Panc1 (cell line): ENCODE measurements around the gene CASP14.

Source experiments
- SIN3A ChIP-seq: IDR thresholded peaks from 2 replicates; pipeline ENCODE4 v1.6.1; 2012; ENCODE audit warnings: low read depth, mild to moderate bottlenecking, low read length, moderate library complexity, borderline replicate concordance; ENCODE audit not compliant: insufficient read depth
- TF ChIP-seq, protein P1 (sequence below): fragments of 450-650 bp; IDR thresholded peaks from 2 replicates; pipeline ENCODE4 v1.5.1; 2017; ENCODE audit warnings: mild to moderate bottlenecking

DNA sequence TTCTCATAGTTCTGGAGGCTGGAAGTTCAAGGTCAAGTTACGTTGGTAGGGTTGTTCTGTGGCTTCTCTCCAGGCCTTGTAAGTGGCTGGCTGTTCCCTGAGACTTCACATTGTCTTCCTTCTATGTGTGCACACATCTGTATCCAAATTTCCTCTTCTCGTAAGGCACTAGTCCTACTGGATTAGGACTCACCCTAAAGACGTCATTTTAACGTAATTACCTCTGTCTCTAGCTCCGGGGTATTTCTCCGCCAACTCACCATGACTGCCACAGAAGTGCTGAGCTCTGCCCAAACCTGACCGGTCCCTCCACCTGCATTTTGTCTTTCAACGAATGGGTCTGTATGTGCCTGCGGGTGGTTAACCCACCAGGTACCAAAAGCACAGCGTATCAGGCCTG lies 49.2 kb downstream of the CASP14 start:
- TF ChIP-seq, protein P1, sequence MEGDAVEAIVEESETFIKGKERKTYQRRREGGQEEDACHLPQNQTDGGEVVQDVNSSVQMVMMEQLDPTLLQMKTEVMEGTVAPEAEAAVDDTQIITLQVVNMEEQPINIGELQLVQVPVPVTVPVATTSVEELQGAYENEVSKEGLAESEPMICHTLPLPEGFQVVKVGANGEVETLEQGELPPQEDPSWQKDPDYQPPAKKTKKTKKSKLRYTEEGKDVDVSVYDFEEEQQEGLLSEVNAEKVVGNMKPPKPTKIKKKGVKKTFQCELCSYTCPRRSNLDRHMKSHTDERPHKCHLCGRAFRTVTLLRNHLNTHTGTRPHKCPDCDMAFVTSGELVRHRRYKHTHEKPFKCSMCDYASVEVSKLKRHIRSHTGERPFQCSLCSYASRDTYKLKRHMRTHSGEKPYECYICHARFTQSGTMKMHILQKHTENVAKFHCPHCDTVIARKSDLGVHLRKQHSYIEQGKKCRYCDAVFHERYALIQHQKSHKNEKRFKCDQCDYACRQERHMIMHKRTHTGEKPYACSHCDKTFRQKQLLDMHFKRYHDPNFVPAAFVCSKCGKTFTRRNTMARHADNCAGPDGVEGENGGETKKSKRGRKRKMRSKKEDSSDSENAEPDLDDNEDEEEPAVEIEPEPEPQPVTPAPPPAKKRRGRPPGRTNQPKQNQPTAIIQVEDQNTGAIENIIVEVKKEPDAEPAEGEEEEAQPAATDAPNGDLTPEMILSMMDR = no peak
- TF ChIP-seq SIN3A = no peak
